ENCODE data around the gene GPR15. TPM values are rescaled to one million over a fixed set of nuclear protein-coding genes. Genes with fewer than 3 reads are reported as not detected.

GPR15 gene
- total and polyA plus RNA-seq, 2 donors from 2014 or later, result not detected

GRCh38 chr3:98564282-98565005 is 32.7 kb downstream of the GPR15 start:
- FAIRE-seq (no peak), DNase-seq (no peak)
- H3K27ac ChIP-seq (ENCODE audit: low read depth in 2 of 2, low read length in 2 of 2), result no peak overlapping the region
- no peak overlapping the region for H3K4me3 ChIP-seq (ENCODE audit: low read length in 3 of 3)
- H3K9me3 ChIP-seq (ENCODE audit: control insufficient read depth in 2 of 3, insufficient read depth in 1 of 3, low read length in 3 of 3), result no peaks in the 10 kb centered on the region
- no peaks in the 10 kb centered on the region for H3K27me3 ChIP-seq (ENCODE audit: control insufficient read depth, insufficient read depth, low read length)
- no peaks in the 10 kb centered on the region for H3K36me3 ChIP-seq (ENCODE audit: control insufficient read depth in 2 of 3, insufficient read depth in 3 of 3, low read length in 3 of 3)
- intact Hi-C loops (cut with DNase I), result no loop called here
- TF ChIP-seq CTCF (IDR thresholded peaks at IDR 0.05; ENCODE audit: borderline replicate concordance, extremely low read depth, insufficient read depth), result no peak
- H3K4me1 ChIP-seq (ENCODE audit: control insufficient read depth in 2 of 3, insufficient read depth in 2 of 3, low read depth in 1 of 3, low read length in 3 of 3), result no peaks in the 10 kb centered on the region
- no peak overlapping the region for H3K9ac ChIP-seq (ENCODE audit: low read length in 3 of 3)

DNA sequence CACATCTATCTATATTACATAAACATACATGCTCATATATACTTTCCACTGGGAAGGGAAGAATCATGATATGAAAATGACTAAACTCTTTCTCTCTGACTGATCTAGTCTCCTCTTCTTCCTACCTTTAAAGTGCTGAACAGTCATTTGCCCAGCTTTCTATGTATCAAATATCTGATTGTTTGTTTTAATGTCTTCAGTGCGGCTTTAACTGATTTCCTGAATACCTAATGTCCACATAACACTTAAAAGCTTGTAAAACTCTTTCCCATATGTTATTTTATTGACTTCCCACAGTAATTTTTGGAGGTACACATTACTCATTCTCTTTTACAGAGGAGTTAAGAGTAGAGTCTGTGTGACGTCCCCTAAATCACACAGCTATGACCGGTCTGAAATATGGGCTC is 33.5 kb downstream of the GPR15 start:
- no peak overlapping the region for H3K27ac ChIP-seq (ENCODE audit: low read depth in 2 of 2, low read length in 2 of 2)
- H3K27me3 ChIP-seq (ENCODE audit: control insufficient read depth, insufficient read depth, low read length), result no peaks in the 10 kb centered on the region
- H3K4me1 ChIP-seq (ENCODE audit: control insufficient read depth in 2 of 3, insufficient read depth in 2 of 3, low read depth in 1 of 3, low read length in 3 of 3), result no peaks in the 10 kb centered on the region
- intact Hi-C loops (cut with DNase I), result no loop called here
- DNase-seq (no peak), FAIRE-seq (no peak)
- H3K4me3 ChIP-seq (ENCODE audit: low read length in 3 of 3), result no peak overlapping the region
- no peaks in the 10 kb centered on the region for H3K9me3 ChIP-seq (ENCODE audit: control insufficient read depth in 2 of 3, insufficient read depth in 1 of 3, low read length in 3 of 3)
- no peak for TF ChIP-seq CTCF (IDR thresholded peaks at IDR 0.05; ENCODE audit: borderline replicate concordance, extremely low read depth, insufficient read depth)
- no peak overlapping the region for H3K9ac ChIP-seq (ENCODE audit: low read length in 3 of 3)
- H3K36me3 ChIP-seq (ENCODE audit: control insufficient read depth in 2 of 3, insufficient read depth in 3 of 3, low read length in 3 of 3), result no peaks in the 10 kb centered on the region

DNA sequence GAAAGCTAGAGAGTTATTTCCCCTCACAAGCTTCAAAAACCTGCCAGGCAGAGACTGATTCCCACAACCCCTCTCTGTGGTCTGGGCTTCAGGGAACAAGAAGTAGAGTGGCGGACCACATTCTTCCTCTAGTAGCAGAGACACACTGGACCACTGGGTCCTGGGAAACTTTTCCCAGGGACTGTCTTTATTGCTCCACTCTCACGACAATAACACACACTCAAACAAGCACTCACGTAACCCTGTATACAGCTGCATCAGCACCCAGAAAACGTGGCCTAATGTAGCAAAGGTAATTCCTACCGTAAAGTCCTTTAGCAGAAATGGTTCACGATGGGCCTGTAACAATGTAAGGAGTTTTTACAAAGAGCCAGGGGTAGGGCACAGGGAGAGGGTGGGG is 34.1 kb downstream of the GPR15 start:
- Histone ChIP-seq H3K27me3 (ENCODE audit: control insufficient read depth, insufficient read depth, low read length) (no peaks in the 10 kb centered on the region), H3K4me3 (ENCODE audit: low read length in 3 of 3) (no peak overlapping the region), H3K9me3 (ENCODE audit: control insufficient read depth in 2 of 3, insufficient read depth in 1 of 3, low read length in 3 of 3) (no peaks in the 10 kb centered on the region), H3K4me1 (ENCODE audit: control insufficient read depth in 2 of 3, insufficient read depth in 2 of 3, low read depth in 1 of 3, low read length in 3 of 3) (no peaks in the 10 kb centered on the region), H3K36me3 (ENCODE audit: control insufficient read depth in 2 of 3, insufficient read depth in 3 of 3, low read length in 3 of 3) (no peaks in the 10 kb centered on the region), H3K27ac (ENCODE audit: low read depth in 2 of 2, low read length in 2 of 2) (no peak overlapping the region), H3K9ac (ENCODE audit: low read length in 3 of 3) (no peak overlapping the region)
- no peak for DNase-seq
- TF ChIP-seq CTCF (IDR thresholded peaks at IDR 0.05; ENCODE audit: borderline replicate concordance, extremely low read depth, insufficient read depth), result no peak
- intact Hi-C loops (cut with DNase I), result no loop called here
- FAIRE-seq, result no peak

Measured in kidney (tissue), 14 donors.